ENCODE results near the gene RPL13.

Gene RPL13

GRCh38 chr16:89554343-89554742, 6.1 kb upstream of the RPL13 start:
- no peak for DNase-seq (ENCODE audit: extremely low read depth, low read depth)
- no peak overlapping the region for H3K4me3 ChIP-seq (replicated peaks; ENCODE audit: low read depth, low read length)
- TF ChIP-seq CTCF (IDR thresholded peaks at IDR 0.05; ENCODE audit: low read depth, low read length, missing control alignments) = no peak

- no peak for DNase-seq (ENCODE audit: extremely low read depth, low read depth)
- TF ChIP-seq CTCF (IDR thresholded peaks at IDR 0.05; ENCODE audit: low read depth, low read length, missing control alignments) = no peak
- H3K4me3 ChIP-seq (replicated peaks; ENCODE audit: low read depth, low read length) = no peak overlapping the region
Observed at GRCh38 chr16:89555265-89555664, 5.2 kb upstream of the RPL13 start.

- TF ChIP-seq CTCF (IDR thresholded peaks at IDR 0.05; ENCODE audit: low read depth, low read length, missing control alignments) = no peak
- no peak for DNase-seq (ENCODE audit: extremely low read depth, low read depth)
- H3K4me3 ChIP-seq (replicated peaks; ENCODE audit: low read depth, low read length) = no peak overlapping the region
Observed at GRCh38 chr16:89555780-89556179, 4.7 kb upstream of the RPL13 start.

GRCh38 chr16:89556750-89557689, 3.5 kb upstream of the RPL13 start:
- DNase-seq (ENCODE audit: extremely low read depth, low read depth) = no peak
- no peak overlapping the region for H3K4me3 ChIP-seq (replicated peaks; ENCODE audit: low read depth, low read length)
- TF ChIP-seq CTCF (IDR thresholded peaks at IDR 0.05; ENCODE audit: low read depth, low read length, missing control alignments) = peak; percentile 88

- no peak for DNase-seq (ENCODE audit: extremely low read depth, low read depth)
- TF ChIP-seq CTCF (IDR thresholded peaks at IDR 0.05; ENCODE audit: low read depth, low read length, missing control alignments) = no peak
- no peak overlapping the region for H3K4me3 ChIP-seq (replicated peaks; ENCODE audit: low read depth, low read length)
Observed at GRCh38 chr16:89557690-89558490, 2.6 kb upstream of the RPL13 start.

DNA sequence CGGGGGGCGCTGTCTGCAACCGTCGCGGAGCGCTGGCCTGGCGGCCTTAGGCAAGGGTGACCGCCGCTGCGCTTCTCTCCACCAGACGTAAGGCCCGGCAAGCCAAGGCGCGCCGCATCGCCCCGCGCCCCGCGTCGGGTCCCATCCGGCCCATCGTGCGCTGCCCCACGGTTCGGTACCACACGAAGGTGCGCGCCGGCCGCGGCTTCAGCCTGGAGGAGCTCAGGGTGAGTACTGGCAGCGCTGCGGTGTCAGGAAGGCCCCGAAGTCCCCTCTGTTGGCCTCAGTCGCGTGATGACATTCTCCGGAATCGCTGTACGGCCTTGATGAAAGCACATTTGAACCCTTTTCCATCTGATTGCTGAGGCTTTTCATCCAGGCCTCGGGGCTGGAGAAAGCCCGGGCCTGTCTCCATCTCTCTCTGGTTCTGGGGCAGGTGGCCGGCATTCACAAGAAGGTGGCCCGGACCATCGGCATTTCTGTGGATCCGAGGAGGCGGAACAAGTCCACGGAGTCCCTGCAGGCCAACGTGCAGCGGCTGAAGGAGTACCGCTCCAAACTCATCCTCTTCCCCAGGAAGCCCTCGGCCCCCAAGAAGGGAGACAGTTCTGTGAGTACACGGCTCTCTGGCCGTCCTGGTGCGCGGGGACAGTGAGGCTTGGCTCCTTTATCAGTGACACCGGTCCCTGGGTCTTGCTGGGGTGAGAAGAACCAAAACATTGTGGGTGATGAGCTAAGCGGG, 831 bp downstream of the RPL13 start:
- no peak for DNase-seq (ENCODE audit: extremely low read depth, low read depth)
- no peak for TF ChIP-seq CTCF (IDR thresholded peaks at IDR 0.05; ENCODE audit: low read depth, low read length, missing control alignments)
- peak overlapping the region; percentile 98 for H3K4me3 ChIP-seq (replicated peaks; ENCODE audit: low read depth, low read length)
